Omental fat pad (tissue), 4 donors: ENCODE measurements around the gene RNF180. TPM values are rescaled to one million over a fixed set of nuclear protein-coding genes. Genes with fewer than 3 reads are reported as not detected.

Source experiments
- ATAC-seq: fragments of 150-250 bp; one replicate; pipeline ENCODE4 v1.9.1; 2016; ENCODE audit warnings: mild to moderate bottlenecking, moderate library complexity; ENCODE audit not compliant: low FRiP score
- DNase-seq: peaks from one replicate; pipeline ENCODE4 v3.0.0-alpha.2; 2019; ENCODE audit warnings: low spot score
- total RNA-seq, 4 donors: library from RNA; depleted of rRNA; stranded (reverse); fragments of >200 nt; gene quantifications; one replicate each; pipeline ENCODE4 v1.1.0, GENCODE V29; 2016
- TF ChIP-seq, protein P1 (sequence below), 3 donors: fragments of 450-650 bp; IDR thresholded peaks; one replicate each; pipeline ENCODE4 v1.5.1; 2016 to 2017; ENCODE audit warnings: antibody characterized with exemption in 3 of 3, mild to moderate bottlenecking in 3 of 3, moderate library complexity in 2 of 3

The RNF180 gene
- total RNA-seq, 4 donors from 2014 or later, result 7.6 to 18.1 (median 11.5) TPM

DNA sequence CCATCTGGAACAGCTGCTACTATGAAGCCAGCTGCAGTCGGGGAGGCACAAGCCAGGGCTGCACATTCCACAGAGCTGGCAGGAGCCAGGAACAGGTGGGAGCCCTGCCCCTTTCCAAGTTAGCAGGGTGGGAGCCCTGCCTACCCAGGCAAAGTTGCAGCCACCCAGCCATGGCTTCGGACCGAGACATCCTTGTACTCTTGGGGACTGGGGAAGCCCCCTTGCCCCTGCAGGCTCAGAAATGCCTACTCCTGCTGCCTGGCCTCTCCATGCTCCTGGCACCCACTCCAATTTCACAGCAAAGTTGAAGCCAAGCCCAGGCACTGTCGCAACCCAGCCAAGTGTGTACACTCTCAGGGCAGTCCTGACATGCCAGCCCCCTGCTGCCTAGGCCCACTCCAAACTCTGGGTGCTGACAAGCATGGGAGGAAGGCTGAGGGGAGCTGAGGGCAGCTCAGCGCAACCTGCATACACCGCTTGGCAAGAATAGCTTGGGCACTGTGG, 165.1 kb downstream of the RNF180 start:
- no peak for ATAC-seq
- TF ChIP-seq, protein P1, sequence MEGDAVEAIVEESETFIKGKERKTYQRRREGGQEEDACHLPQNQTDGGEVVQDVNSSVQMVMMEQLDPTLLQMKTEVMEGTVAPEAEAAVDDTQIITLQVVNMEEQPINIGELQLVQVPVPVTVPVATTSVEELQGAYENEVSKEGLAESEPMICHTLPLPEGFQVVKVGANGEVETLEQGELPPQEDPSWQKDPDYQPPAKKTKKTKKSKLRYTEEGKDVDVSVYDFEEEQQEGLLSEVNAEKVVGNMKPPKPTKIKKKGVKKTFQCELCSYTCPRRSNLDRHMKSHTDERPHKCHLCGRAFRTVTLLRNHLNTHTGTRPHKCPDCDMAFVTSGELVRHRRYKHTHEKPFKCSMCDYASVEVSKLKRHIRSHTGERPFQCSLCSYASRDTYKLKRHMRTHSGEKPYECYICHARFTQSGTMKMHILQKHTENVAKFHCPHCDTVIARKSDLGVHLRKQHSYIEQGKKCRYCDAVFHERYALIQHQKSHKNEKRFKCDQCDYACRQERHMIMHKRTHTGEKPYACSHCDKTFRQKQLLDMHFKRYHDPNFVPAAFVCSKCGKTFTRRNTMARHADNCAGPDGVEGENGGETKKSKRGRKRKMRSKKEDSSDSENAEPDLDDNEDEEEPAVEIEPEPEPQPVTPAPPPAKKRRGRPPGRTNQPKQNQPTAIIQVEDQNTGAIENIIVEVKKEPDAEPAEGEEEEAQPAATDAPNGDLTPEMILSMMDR (IDR thresholded peaks at IDR 0.05), result no peak
- DNase-seq, result no peak

DNA sequence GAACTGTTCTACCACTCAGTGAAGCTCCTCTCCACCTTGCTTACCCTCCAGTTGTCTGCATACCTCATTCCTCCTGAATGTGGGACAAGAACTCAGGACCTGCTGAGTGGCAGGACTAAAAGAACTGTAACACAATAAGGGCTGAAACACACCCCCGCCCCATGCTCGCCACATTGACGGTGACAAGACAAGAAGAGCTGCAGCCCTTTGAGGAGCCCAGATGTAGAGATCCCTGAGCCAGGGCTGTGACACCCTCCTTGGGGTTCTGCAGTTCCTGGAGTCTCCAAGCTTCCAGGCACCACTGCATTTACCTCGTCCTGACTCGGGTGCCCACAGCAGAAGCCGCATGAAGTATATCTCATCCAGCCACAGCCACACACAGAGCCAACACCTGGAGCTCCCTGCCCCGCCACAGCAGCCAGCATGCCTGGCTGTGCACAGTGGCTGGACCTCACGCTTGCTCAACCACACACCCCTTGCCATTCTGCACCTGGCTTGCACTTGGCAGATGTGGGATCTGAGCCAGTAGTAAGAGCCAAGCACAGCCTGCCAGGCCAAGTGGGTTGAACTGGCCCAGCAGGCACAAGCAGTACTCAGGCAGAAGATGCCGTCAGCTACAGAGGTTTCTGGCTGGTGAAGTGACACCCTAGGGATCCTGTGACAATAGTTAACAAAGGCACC, 166.1 kb downstream of the RNF180 start:
- ATAC-seq (no peak), DNase-seq (no peak)
- TF ChIP-seq, protein P1 (IDR thresholded peaks at IDR 0.05), result no peak

DNA sequence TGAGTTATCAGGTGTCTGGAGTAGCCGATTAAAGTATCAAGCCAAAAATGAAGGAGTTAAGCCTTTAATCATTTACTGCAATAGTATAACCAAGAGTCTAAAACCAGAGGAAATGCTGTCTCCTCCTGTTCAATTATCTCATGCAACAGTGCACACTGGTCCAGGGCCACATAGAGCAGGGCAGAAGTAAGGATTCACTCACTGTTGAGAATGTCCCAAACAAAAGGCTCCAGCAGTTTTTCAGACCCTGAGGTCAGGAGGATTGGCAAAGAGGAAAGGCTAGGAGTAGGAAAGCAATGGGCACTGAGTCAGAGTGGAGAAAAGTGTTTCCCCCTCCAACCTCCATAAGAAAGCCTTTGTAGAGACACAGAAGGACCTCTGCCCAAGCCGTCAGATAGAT, 168.2 kb downstream of the RNF180 start:
- DNase-seq, result no peak
- no peak for ATAC-seq
- TF ChIP-seq, protein P1 (IDR thresholded peaks at IDR 0.05), result no peak

DNA sequence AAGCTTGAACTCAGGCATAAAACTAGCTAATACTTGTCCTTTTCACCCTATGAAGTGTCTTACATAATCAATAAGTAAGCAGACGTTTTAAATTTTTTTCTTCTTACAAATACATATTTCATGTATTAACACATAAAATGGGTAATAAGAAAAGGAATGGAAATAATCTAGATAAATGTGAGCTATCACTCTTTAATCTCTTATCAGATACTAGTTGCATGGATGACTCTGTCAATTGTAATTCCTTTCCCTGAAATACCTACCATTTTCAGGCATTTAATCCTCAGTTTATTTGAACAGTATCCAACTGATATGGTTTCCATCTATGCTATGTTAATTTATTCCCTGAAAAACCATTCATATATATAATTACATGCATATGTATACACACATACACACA, 174.1 kb downstream of the RNF180 start:
- DNase-seq (no peak), ATAC-seq (no peak)
- TF ChIP-seq, protein P1 (IDR thresholded peaks at IDR 0.05), result no peak

DNA sequence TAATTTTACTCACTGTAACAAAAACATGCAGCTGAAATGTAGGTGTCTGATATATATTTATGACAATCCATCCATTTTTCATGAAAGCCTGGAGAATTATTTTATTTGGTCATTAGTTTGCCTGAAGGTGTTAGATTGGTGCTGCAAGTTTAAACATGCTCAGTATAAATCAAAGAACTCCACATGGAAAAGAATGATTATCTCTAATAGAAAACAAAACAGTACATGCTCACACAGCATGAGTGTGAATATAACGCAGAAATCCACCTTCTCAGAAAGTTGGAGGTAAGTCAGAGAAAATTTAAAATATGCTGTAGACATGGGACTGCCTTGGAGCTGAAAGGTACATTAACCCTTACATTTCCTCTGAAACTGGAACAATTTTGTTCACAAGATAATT, 174.7 kb downstream of the RNF180 start:
- TF ChIP-seq, protein P1 (IDR thresholded peaks at IDR 0.05), result no peak
- ATAC-seq, result no peak
- no peak for DNase-seq

DNA sequence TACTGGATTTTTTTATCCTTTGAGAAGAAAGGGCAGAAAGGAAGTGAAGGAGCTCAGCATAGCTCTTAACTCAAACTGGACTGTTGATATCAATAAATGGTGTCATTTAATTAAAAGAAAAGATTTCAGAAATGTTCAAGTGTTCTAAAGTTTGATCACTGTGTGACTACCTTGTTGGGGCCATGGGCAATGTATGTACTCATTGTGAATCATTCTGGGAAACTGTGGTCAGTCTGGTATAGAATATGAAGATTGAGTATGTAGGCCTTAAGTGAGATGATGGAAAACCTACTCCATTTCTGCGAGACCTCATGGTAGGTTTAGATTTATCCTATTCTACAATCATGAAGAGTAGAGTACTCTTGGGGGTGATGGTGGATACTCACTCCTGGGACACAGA, 175.7 kb downstream of the RNF180 start:
- ATAC-seq (no peak), DNase-seq (no peak)
- TF ChIP-seq, protein P1 (IDR thresholded peaks at IDR 0.05), result no peak

DNA sequence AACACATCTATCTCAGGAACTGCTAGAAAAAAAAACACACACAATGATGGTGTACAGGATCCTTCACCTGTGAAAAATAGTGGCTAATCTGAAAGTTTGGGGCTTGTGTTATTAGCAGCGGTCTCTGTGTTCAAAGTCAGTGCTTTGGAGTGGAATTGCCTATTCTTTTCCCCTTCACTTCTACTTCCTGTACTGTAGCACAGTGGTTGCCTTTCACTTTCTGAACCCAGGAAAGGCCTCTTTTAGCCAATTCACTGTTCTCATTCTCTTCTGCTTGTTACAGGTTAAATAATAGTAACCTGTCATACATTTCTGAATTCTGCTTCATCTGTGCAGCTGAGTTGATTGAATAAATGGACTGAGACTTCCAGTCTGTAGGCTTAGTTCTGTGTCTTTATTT, 178.9 kb downstream of the RNF180 start:
- TF ChIP-seq, protein P1 (IDR thresholded peaks at IDR 0.05), result no peak
- no peak for DNase-seq
- no peak for ATAC-seq
